Caco-2 (cell line): Measurements from ENCODE around the gene RTN4RL1. TPM values are rescaled to one million over a fixed set of nuclear protein-coding genes. Genes with fewer than 3 reads are reported as not detected.

ENCODE experiments used
- BruUV-seq: library from RNA; stranded (reverse); fragments of 400-500 nt; replicated peaks from 2 replicates; lab custom pipeline; 2021; lab: Mats Ljungman, UMichigan
- CTCF ChIA-PET: fragments of 300-600 bp; sonication (Branson Sonifier 250); formaldehyde crosslinking; loops from one replicate; lab custom pipeline; 2022; ENCODE audit warnings: antibody characterized with exemption; lab: Charles Lee
- POLR2A ChIA-PET: fragments of 300-600 bp; sonication (Branson Sonifier 250); formaldehyde crosslinking; loops from one replicate; lab custom pipeline; 2022; ENCODE audit warnings: antibody characterized with exemption; lab: Charles Lee
- DNase-seq, 2 experiments: peaks; one replicate each; pipeline versions ENCODE4 v3.0.0 to v3.0.0-alpha.2; 2020 to 2022
- H3K27me3 ChIP-seq: replicated peaks from 2 replicates; pipeline ENCODE4 v1.6.0; 2011; ENCODE audit warnings: low read length; ENCODE audit not compliant: control insufficient read depth, insufficient read depth
- H3K36me3 ChIP-seq: 2 replicates; pipeline ENCODE4 v1.5.1; 2011; ENCODE audit warnings: low read length; ENCODE audit not compliant: control insufficient read depth, insufficient read depth
- H3K4me1 ChIP-seq: fragments of 250-450 bp; sonication (Bioruptor Pico); 2 replicates; pipeline ENCODE4 v1.5.1; 2020; ENCODE audit warnings: mild to moderate bottlenecking
- H3K4me3 ChIP-seq: 2 replicates; pipeline ENCODE4 v1.5.1; 2011; ENCODE audit warnings: low read depth, mild to moderate bottlenecking, control low read depth, low read length
- H3K9me3 ChIP-seq: fragments of 250-450 bp; sonication (Bioruptor Pico); 2 replicates; pipeline ENCODE4 v1.5.1; 2020; ENCODE audit warnings: mild to moderate bottlenecking, moderate library complexity
- H3K27ac Mint-ChIP-seq: one replicate; pipeline ENCODE4 v1.8.0; 2022; ENCODE audit warnings: mixed read lengths; ENCODE audit not compliant: unreplicated experiment
- H3K27me3 Mint-ChIP-seq: one replicate; pipeline ENCODE4 v1.8.0; 2022; ENCODE audit warnings: mixed read lengths; ENCODE audit not compliant: insufficient read depth, unreplicated experiment
- H3K36me3 Mint-ChIP-seq: one replicate; pipeline ENCODE4 v1.8.0; 2022; ENCODE audit warnings: mild to moderate bottlenecking, mixed read lengths; ENCODE audit not compliant: insufficient read depth, unreplicated experiment
- H3K4me1 Mint-ChIP-seq: one replicate; pipeline ENCODE4 v1.8.0; 2022; ENCODE audit warnings: low read depth, mixed read lengths; ENCODE audit not compliant: unreplicated experiment
- H3K4me3 Mint-ChIP-seq: one replicate; pipeline ENCODE4 v1.8.0; 2022; ENCODE audit warnings: mild to moderate bottlenecking, moderate library complexity, mixed read lengths; ENCODE audit not compliant: unreplicated experiment
- H3K9me3 Mint-ChIP-seq: one replicate; pipeline ENCODE4 v1.8.0; 2022; ENCODE audit warnings: mixed read lengths; ENCODE audit not compliant: unreplicated experiment
- intact Hi-C: fragments of 100-400 bp; cut with micrococcal nuclease; formaldehyde crosslinking; loops from one replicate; pipeline ENCODE4 v1.10.0; 2022; ENCODE audit not compliant: unreplicated experiment
- total RNA-seq: library from RNA; stranded (reverse); gene quantifications from 2 replicates; pipeline ENCODE4 v1.2.3, GENCODE V29; 2022
- TF ChIP-seq, protein P1 (sequence below), 2 experiments: fragments of 200-600 bp in 1 of 2; IDR thresholded peaks; 1 replicate in 1 of 2; 2 replicates in 1 of 2; pipeline versions ENCODE4 v1.5.1 to v1.8.0; 2011 to 2022; ENCODE audit warnings: antibody characterized with exemption in 1 of 2, control low read depth in 1 of 2, inconsistent platforms in 1 of 2, low read depth in 1 of 2, low read length in 1 of 2, mild to moderate bottlenecking in 1 of 2, moderate library complexity in 1 of 2; ENCODE audit not compliant: insufficient read depth in 1 of 2, severe bottlenecking in 1 of 2, unreplicated experiment in 1 of 2

Gene RTN4RL1
- total RNA-seq, 1 experiment from 2014 or later, result 0.54 TPM

DNA sequence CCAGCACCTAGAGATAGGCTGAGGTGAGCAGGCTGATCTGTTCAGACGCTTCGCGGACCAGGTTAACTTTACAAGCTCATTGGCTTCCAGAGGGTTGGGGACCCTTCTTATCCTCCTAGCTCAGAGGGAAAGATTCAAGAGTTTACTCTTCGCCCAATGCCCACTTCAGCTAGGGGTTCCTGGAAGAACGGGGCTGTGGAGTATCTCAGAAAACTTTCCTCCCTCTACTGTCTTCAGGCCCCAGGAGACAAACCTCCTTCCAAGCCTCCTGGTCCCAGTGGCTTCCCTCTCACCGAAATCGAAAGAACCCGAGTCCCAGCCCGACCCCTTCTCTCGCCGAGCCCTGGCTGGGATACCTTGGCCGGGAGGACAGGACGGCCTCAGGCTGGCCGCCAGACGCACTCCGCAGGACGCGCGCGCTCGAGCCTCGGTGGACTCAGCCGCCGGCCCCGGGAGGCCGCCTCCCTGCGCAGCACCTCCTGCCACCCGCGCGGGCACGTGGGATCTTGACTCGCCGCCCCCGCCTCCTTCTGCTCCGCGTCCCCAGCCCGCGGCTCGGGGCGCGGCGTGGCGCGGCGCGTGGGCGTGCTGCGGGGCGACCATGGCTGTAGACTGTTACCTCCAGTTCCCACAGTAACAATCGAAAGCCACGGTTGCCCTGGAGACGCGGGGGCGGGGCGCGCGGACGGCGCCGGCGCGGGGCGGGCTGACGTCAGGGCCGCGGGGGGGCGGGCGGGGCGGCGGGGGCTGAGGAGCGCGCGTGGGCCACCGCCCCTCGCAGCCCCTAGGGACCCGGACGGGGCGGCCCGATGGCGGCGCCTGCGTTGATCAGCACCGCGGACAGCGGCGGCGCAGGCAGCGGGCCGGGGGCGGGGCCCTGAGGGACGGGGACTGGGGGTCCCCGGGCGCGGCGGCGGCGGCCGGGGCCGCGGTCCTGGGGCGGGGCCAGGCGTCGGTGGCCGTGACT is 24.5 kb upstream of the RTN4RL1 start:
- Mint-ChIP-seq H3K4me3 (peak overlapping the region; percentile 70), H3K27ac (peak overlapping the region; percentile 49), H3K36me3 (peaks cover 28% of the 10 kb centered on the region), H3K9me3 (no peaks in the 10 kb centered on the region), H3K27me3 (peaks cover 12% of the 10 kb centered on the region), H3K4me1 (no peaks in the 10 kb centered on the region)
- TF ChIP-seq, protein P1, sequence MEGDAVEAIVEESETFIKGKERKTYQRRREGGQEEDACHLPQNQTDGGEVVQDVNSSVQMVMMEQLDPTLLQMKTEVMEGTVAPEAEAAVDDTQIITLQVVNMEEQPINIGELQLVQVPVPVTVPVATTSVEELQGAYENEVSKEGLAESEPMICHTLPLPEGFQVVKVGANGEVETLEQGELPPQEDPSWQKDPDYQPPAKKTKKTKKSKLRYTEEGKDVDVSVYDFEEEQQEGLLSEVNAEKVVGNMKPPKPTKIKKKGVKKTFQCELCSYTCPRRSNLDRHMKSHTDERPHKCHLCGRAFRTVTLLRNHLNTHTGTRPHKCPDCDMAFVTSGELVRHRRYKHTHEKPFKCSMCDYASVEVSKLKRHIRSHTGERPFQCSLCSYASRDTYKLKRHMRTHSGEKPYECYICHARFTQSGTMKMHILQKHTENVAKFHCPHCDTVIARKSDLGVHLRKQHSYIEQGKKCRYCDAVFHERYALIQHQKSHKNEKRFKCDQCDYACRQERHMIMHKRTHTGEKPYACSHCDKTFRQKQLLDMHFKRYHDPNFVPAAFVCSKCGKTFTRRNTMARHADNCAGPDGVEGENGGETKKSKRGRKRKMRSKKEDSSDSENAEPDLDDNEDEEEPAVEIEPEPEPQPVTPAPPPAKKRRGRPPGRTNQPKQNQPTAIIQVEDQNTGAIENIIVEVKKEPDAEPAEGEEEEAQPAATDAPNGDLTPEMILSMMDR (IDR thresholded peaks at IDR 0.05; ENCODE audit: insufficient read depth in 1 of 2, low read depth in 1 of 2, low read length in 1 of 2, severe bottlenecking in 1 of 2, unreplicated experiment in 1 of 2), result no peak
- BruUV-seq, result TSS peak; percentile 51
- Histone ChIP-seq H3K27me3 (no peaks in the 10 kb centered on the region), H3K9me3 (no peaks in the 10 kb centered on the region), H3K36me3 (no peaks in the 10 kb centered on the region), H3K4me3 (peak overlapping the region; percentile 53), H3K4me1 (peaks cover 16% of the 10 kb centered on the region)
- peak; percentile 84 to 90 for DNase-seq
- intact Hi-C loops, result loop anchor here (5.0 to 10.0 kb wide), 3 partner anchors 123 to 303 kb away; no protein-coding TSS in a partner anchor
- ChIA-PET POLR2A (no interaction called here), CTCF (interaction anchor here (0.7 to 1.3 kb wide), 5 partner anchors 141 to 474 kb away, joined by 3 to 6 read pairs (median 4); no protein-coding TSS in a partner anchor)

DNA sequence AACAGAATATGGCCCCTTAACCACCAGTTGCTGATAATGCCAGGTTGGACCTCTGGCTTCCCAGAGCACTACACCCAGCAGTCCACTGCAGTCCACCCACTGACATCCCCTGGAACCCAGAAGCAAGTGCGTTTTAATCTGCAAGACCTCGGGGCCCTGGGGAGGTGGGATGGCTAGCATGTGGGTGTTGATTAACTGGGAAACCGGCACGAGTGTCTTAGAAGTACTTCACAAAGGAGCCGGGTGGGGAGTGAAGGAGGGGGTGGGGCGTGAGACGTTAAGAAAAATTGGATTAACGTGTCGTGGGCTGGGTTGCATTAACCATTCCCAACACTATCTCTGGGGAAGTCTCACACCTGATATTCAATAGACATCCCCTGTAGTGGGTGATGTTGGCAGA is 23.7 kb upstream of the RTN4RL1 start:
- Mint-ChIP-seq H3K4me3 (peak overlapping the region; percentile 70), H3K27ac (peak overlapping the region; percentile 49), H3K27me3 (peaks cover 12% of the 10 kb centered on the region), H3K4me1 (no peaks in the 10 kb centered on the region), H3K36me3 (peaks cover 27% of the 10 kb centered on the region), H3K9me3 (no peaks in the 10 kb centered on the region)
- Histone ChIP-seq H3K9me3 (no peaks in the 10 kb centered on the region), H3K27me3 (no peaks in the 10 kb centered on the region), H3K36me3 (no peaks in the 10 kb centered on the region), H3K4me3 (peak overlapping the region; percentile 53), H3K4me1 (peaks cover 16% of the 10 kb centered on the region)
- intact Hi-C loops, result no loop called here
- no TSS peak for BruUV-seq
- TF ChIP-seq, protein P1 (IDR thresholded peaks at IDR 0.05; ENCODE audit: insufficient read depth in 1 of 2, low read depth in 1 of 2, low read length in 1 of 2, severe bottlenecking in 1 of 2, unreplicated experiment in 1 of 2), result no peak
- no peak for DNase-seq
- ChIA-PET POLR2A (no interaction called here), CTCF (interaction anchor here (1.2 kb wide), 1 partner anchor 140 kb away, joined by 4 read pairs; no protein-coding TSS in a partner anchor)

DNA sequence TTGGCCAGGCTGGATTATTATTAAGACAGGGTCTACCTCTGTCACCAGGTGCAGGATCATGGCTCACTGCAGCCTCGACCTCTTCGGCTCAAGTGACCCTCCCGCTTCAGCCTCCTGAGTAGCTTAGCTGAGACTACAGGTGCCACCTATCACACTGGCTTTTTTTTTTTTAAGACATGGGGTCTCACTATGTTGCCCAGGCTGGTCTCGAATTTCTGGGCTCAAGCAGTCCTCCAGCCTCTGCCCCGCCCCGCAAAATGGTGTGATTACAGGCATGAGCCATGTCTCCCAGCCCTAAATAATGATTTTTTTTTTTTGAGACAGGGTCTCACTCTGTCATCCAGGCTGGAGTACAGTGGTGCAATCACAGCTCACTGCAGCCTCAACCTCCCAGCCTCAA is 22.5 kb upstream of the RTN4RL1 start:
- BruUV-seq, result no TSS peak
- Mint-ChIP-seq H3K4me3 (no peak overlapping the region), H3K4me1 (peaks cover 9% of the 10 kb centered on the region), H3K27me3 (peaks cover 10% of the 10 kb centered on the region), H3K27ac (no peak overlapping the region), H3K36me3 (peaks cover 30% of the 10 kb centered on the region), H3K9me3 (no peaks in the 10 kb centered on the region)
- Histone ChIP-seq H3K27me3 (no peaks in the 10 kb centered on the region), H3K4me1 (peaks cover 22% of the 10 kb centered on the region), H3K9me3 (no peaks in the 10 kb centered on the region), H3K36me3 (0 out of 2 replicates have a peak, but pooled peaks cover 3% of the 10 kb centered on the region), H3K4me3 (no peak overlapping the region)
- intact Hi-C loops, result no loop called here
- DNase-seq, result no peak
- ChIA-PET CTCF (no interaction called here), POLR2A (interaction anchor here (0.6 kb wide), 1 partner anchor 117 kb away, joined by 3 read pairs; no protein-coding TSS in a partner anchor)
- TF ChIP-seq, protein P1 (IDR thresholded peaks at IDR 0.05; ENCODE audit: insufficient read depth in 1 of 2, low read depth in 1 of 2, low read length in 1 of 2, severe bottlenecking in 1 of 2, unreplicated experiment in 1 of 2), result no peak
